GM12872 (cell line): Measurements from ENCODE around the gene ARHGAP5.

ENCODE experiments used
- CTCF ChIP-seq: IDR thresholded peaks from 3 replicates; pipeline ENCODE4 v1.5.1; 2011; ENCODE audit warnings: low read depth, mild to moderate bottlenecking, low read length, moderate library complexity; ENCODE audit not compliant: insufficient read depth

ARHGAP5 gene

GRCh38 chr14:32068708-32069107 is 8.4 kb upstream of the ARHGAP5 start:
- TF ChIP-seq CTCF = no peak

- no peak for TF ChIP-seq CTCF
These were observed 6.8 kb upstream of the ARHGAP5 start for GRCh38 chr14:32070282-32070681.

GRCh38 chr14:32072676-32073075 is 4.4 kb upstream of the ARHGAP5 start:
- no peak for TF ChIP-seq CTCF

GRCh38 chr14:32073537-32074189 is 3.4 kb upstream of the ARHGAP5 start:
- TF ChIP-seq CTCF = peak; percentile 60; the same call in 2 of the 3 replicates

GRCh38 chr14:32074887-32075572 is 2.1 kb upstream of the ARHGAP5 start:
- TF ChIP-seq CTCF = no peak

GRCh38 chr14:32075672-32076277 is 1.3 kb upstream of the ARHGAP5 start:
- TF ChIP-seq CTCF = no peak

GRCh38 chr14:32076278-32077080 is 625 bp upstream of the ARHGAP5 start:
- TF ChIP-seq CTCF = no peak
